DND-41 (cell line): Measurements from ENCODE around the gene KLHL24.

Experiments
- EZH2 ChIP-seq: IDR thresholded peaks from 3 replicates; pipeline ENCODE4 v1.6.1; 2012; ENCODE audit warnings: borderline replicate concordance, low read depth, mild to moderate bottlenecking, moderate library complexity, low read length, inconsistent platforms; ENCODE audit not compliant: severe bottlenecking
- TF ChIP-seq, protein P1 (sequence below): IDR thresholded peaks from 2 replicates; pipeline ENCODE4 v1.5.1; 2012; ENCODE audit warnings: borderline replicate concordance, low read length, moderate library complexity, mild to moderate bottlenecking; ENCODE audit not compliant: poor library complexity, severe bottlenecking; ENCODE audit errors: extremely low read depth

DNA sequence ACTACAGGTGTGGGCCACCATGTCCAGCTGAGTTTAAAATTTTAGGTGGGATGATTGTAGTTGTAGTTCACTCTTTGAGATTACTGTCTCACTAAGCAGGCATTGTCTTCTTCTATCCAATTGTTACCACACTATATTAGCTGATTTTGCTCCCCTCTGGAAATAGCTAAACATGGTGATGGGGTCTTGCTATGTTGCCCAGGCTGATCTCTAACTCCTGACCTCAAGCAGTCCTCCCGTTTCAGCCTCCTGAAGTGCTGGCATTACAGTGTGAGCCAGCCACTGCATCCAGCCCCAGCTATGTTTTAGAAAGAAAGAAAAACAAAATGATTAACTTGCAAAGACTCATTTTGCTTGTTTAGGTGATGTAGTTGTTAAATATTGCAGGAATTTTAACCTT lies 92.8 kb downstream of the KLHL24 start:
- TF ChIP-seq, protein P1, sequence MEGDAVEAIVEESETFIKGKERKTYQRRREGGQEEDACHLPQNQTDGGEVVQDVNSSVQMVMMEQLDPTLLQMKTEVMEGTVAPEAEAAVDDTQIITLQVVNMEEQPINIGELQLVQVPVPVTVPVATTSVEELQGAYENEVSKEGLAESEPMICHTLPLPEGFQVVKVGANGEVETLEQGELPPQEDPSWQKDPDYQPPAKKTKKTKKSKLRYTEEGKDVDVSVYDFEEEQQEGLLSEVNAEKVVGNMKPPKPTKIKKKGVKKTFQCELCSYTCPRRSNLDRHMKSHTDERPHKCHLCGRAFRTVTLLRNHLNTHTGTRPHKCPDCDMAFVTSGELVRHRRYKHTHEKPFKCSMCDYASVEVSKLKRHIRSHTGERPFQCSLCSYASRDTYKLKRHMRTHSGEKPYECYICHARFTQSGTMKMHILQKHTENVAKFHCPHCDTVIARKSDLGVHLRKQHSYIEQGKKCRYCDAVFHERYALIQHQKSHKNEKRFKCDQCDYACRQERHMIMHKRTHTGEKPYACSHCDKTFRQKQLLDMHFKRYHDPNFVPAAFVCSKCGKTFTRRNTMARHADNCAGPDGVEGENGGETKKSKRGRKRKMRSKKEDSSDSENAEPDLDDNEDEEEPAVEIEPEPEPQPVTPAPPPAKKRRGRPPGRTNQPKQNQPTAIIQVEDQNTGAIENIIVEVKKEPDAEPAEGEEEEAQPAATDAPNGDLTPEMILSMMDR = no peak
- no peak for TF ChIP-seq EZH2
